Osteoblast (primary cell): ENCODE data around the gene GPR89A. TPM values are rescaled to one million over a fixed set of nuclear protein-coding genes. Genes with fewer than 3 reads are reported as not detected.
"Not testable (repeated sequence)": the region's sequence is repeated elsewhere in the genome, so short reads cannot be mapped to it uniquely, and the experiment has no call there.

Source experiments
- DNase-seq: peaks from one replicate; pipeline ENCODE4 v3.0.0; 2011; ENCODE audit warnings: low spot score, mixed read lengths; ENCODE audit not compliant: insufficient read length; ENCODE audit errors: missing footprints
- H2AFZ ChIP-seq: 2 replicates; pipeline ENCODE4 v1.6.0; 2011; ENCODE audit warnings: mild to moderate bottlenecking, low read length
- H3K27ac ChIP-seq: 2 replicates; pipeline ENCODE4 v1.5.1; 2011; ENCODE audit warnings: mild to moderate bottlenecking, low read depth, low read length, moderate library complexity
- H3K27me3 ChIP-seq: 2 replicates; pipeline ENCODE4 v1.6.0; 2012; ENCODE audit warnings: mild to moderate bottlenecking, control low read depth, inconsistent platforms, low read length, moderate library complexity; ENCODE audit not compliant: insufficient read depth
- H3K36me3 ChIP-seq: 2 replicates; pipeline ENCODE4 v1.5.1; 2011; ENCODE audit warnings: mild to moderate bottlenecking, low read length, control low read depth, moderate library complexity; ENCODE audit not compliant: insufficient read depth
- H3K4me1 ChIP-seq: 2 replicates; pipeline ENCODE4 v1.5.1; 2011; ENCODE audit warnings: mild to moderate bottlenecking, low read length, control low read depth, moderate library complexity; ENCODE audit not compliant: insufficient read depth
- H3K4me2 ChIP-seq: 2 replicates; pipeline ENCODE4 v1.6.0; 2011; ENCODE audit warnings: mild to moderate bottlenecking, low read length; ENCODE audit not compliant: insufficient read depth
- H3K4me3 ChIP-seq: fragments of 200-600 bp; sonication (generic); 3 replicates; pipeline ENCODE4 v1.5.1; 2012; ENCODE audit warnings: mild to moderate bottlenecking, low read length, inconsistent platforms; ENCODE audit not compliant: insufficient read depth
- H3K79me2 ChIP-seq: 2 replicates; pipeline ENCODE4 v1.6.0; 2012; ENCODE audit warnings: mild to moderate bottlenecking, low read length, control low read depth, inconsistent platforms; ENCODE audit not compliant: insufficient read depth
- H3K9me3 ChIP-seq: 2 replicates; pipeline ENCODE4 v1.5.1; 2011; ENCODE audit warnings: low read depth, low read length, control low read depth
- H4K20me1 ChIP-seq: 2 replicates; pipeline ENCODE4 v1.6.0; 2012; ENCODE audit warnings: mild to moderate bottlenecking, low read length, control low read depth; ENCODE audit not compliant: insufficient read depth
- total RNA-seq: library from RNA; depleted of rRNA; stranded (reverse); fragments of >200 nt; gene quantifications from 2 replicates; pipeline ENCODE4 v1.2.3, GENCODE V29; 2012

The GPR89A gene
- total RNA-seq, 1 donor = 33.7 TPM

DNA sequence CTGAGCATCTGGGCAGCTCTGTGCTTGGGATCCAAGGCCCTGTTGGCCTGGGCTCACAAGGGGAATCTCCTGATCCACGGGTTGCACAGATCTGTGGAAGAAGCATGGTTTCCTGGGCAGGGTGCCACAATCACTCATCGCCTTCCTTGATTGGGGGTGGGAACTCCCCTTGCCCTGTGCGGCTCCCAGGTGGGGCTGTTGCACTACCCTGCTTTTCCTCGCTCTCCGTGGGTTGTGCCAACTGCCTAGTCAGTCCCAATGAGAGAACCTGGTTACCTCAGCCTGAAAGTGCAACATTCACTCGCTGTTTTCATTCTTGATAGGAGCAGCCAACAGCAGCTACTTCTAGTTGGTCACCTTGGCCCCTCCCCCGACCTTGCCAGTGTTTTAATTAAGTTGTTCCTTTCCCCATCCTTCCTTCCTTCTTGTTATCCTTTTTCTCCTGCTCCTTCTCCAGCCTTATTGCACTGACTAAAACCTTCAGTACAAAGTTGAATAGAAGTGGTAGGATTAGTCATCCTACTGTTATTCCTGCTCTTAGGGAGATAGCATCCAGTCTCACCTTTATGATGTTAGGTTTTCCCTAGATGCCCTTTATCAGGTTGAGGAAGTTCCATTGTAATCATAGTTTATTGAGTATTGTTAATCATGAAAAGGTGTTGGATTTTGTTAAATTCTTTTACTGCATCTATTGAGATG, 48.6 kb downstream of the GPR89A start:
- not testable (repeated sequence) for H3K27ac ChIP-seq, DNase-seq, H3K4me1 ChIP-seq, H3K36me3 ChIP-seq, H3K9me3 ChIP-seq, H3K4me2 ChIP-seq, H4K20me1 ChIP-seq, H3K27me3 ChIP-seq, H2AFZ ChIP-seq, H3K4me3 ChIP-seq, H3K79me2 ChIP-seq

DNA sequence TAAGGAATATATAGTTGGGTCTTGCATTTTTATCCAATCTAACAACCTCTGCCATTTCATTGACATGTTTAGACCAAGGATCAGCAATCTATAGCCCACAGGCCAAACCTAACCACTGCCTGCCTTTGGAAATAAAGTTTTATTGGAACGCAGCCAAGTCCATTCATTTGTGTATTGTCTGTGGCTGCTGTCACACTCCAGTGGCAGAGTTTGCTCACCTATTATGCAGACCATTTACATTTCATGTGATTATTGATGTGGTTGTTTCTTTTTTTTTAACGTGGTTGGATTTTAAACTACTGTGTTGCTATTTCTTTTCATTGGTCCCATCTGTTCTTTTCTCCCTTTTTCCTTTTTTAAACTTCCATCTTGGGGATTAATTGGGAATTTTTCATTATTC, 54.7 kb downstream of the GPR89A start:
- not testable (repeated sequence) for H3K36me3 ChIP-seq, H3K9me3 ChIP-seq, H3K4me1 ChIP-seq, H3K27me3 ChIP-seq, H4K20me1 ChIP-seq, DNase-seq, H3K79me2 ChIP-seq, H3K4me3 ChIP-seq, H2AFZ ChIP-seq, H3K27ac ChIP-seq, H3K4me2 ChIP-seq

DNA sequence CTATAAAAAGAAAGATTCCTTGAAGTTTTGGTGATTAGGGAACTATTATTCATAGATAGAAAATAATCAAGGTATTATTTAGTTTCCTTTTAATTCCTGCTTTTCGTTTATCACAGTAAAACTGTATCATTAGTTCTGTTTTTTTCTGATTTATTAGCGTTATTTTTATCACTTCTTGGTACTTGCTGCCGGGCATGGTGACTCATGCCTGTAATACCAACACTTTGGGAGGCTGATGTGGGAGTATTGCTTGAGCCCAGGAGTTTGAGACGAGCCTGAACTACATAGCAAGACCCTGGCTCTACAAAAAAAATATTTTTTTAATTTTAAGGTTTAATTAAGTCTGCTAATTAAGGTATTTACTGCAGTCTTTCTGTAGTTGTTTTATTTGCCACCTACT, 57.2 kb downstream of the GPR89A start:
- not testable (repeated sequence) for H3K4me2 ChIP-seq, H3K36me3 ChIP-seq, H3K27me3 ChIP-seq, H3K4me1 ChIP-seq, H3K79me2 ChIP-seq, H3K27ac ChIP-seq, H4K20me1 ChIP-seq, H3K9me3 ChIP-seq, DNase-seq, H3K4me3 ChIP-seq, H2AFZ ChIP-seq

DNA sequence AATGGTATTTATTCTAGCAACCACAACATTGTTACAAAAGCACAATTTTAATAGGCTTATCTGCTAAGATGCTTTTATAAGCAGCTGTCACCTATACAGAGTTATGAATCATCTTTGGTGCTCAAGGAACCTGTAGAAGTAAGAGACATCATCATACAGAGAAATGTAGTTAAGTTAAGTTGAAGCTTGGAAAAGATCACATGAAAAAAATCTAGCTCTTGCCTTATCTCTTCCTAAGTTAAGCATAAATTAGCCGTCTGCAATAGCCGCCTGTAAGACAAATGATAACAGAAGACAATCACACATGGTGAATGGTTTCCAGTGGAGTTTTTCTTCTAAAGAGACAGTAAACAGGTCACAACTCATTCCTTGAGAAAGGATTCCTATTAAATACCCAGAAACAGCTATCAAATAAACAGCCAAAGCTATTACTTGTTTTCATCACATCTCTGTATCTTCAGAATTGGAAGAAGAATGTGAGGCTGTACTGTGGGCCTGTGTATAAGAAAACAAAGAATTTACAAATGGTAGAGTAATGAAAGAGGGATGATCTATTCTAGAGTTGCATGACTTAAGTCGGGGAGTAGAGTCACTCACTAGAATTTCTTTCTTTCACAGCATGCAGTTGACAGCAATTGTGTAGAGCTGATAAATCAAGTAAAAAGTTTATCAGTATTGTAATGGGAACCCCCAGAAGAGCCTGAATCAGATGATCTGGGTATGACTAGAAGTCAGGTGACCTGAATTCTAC, 63.4 kb downstream of the GPR89A start:
- not testable (repeated sequence) for H3K36me3 ChIP-seq, H3K27ac ChIP-seq, H3K4me2 ChIP-seq, H2AFZ ChIP-seq, H3K9me3 ChIP-seq, DNase-seq, H3K4me3 ChIP-seq, H3K27me3 ChIP-seq, H3K79me2 ChIP-seq, H3K4me1 ChIP-seq, H4K20me1 ChIP-seq

DNA sequence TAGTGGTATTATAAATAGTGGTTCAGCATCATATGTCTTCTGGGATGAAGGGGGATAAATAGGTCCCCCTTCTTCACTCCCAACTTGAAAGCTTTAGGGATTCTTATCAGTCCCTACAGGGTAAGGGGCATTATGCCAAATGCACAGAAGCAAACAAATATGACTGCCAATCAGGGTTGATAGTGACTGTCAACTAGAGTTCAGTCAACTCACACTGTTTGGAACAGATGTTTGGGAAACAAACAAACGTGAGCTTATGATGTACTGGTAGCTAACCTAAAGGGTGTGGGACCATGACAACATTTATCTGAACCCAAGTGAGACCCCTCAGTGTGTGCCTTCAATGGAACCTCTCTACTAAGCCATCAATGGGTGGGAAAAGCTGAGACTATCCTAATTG, 65.4 kb downstream of the GPR89A start:
- not testable (repeated sequence) for H2AFZ ChIP-seq, H3K4me1 ChIP-seq, H4K20me1 ChIP-seq, DNase-seq, H3K4me3 ChIP-seq, H3K27ac ChIP-seq, H3K36me3 ChIP-seq, H3K4me2 ChIP-seq, H3K79me2 ChIP-seq, H3K9me3 ChIP-seq, H3K27me3 ChIP-seq

DNA sequence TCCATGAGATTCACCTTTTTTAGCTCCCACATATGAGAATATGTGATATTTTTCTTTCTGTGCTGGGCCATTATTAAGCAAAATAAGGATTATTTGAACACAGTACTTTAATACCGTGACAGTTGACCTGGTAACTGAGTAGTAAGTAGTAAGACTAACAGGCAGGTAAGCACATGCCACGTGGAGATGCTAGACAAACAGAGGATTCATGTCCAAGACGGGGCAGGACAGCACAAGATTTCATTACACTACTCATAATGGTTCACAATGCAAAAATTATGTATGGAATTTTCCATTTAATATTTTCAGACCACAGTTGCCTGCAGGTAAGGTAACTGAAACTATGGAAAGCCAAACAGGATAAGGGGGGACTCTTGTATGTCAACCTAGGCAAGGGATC, 77.1 kb downstream of the GPR89A start:
- not testable (repeated sequence) for H2AFZ ChIP-seq, H3K79me2 ChIP-seq, H4K20me1 ChIP-seq, H3K4me2 ChIP-seq, H3K4me1 ChIP-seq, H3K27me3 ChIP-seq, H3K9me3 ChIP-seq, H3K27ac ChIP-seq, H3K36me3 ChIP-seq, H3K4me3 ChIP-seq, DNase-seq

DNA sequence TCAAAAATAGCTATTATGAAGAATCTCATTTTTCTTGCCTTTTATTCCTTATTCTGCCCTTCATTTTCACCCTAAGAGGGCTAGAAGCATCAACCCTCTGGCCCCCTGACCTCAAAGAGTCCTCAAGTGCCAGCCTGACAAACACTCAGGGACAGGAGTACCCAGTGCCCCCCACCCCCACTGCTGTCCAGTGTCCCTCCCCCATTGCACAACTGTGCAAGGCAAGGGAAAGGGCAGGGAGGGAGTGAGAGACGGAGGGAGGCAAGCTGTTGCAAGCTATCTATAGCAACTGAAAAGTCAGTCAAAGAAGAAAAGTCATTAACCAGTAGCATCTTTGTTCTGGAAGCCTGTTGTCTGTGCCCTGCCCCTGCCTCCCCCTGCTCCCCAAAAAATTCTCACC, 78.3 kb downstream of the GPR89A start:
- not testable (repeated sequence) for H3K27me3 ChIP-seq, DNase-seq, H3K4me2 ChIP-seq, H3K27ac ChIP-seq, H4K20me1 ChIP-seq, H3K4me1 ChIP-seq, H2AFZ ChIP-seq, H3K4me3 ChIP-seq, H3K9me3 ChIP-seq, H3K36me3 ChIP-seq, H3K79me2 ChIP-seq
